ENCODE measurements around the gene GAP43.

Gene GAP43

GRCh38 chr3:115659253-115660220 lies 36.2 kb downstream of the GAP43 start:
- H3K4me2 ChIP-seq (ENCODE audit: insufficient read depth, low read length): peak overlapping the region; percentile 71
- TF ChIP-seq EZH2 (IDR thresholded peaks at IDR 0.05; ENCODE audit: borderline replicate concordance, low read depth, low read length, severe bottlenecking): no peak
- no peak for TF ChIP-seq CTCF (IDR thresholded peaks at IDR 0.05; ENCODE audit: borderline replicate concordance, extremely low read depth, low read length, poor library complexity, severe bottlenecking)
- peak overlapping the region; percentile 87 for H2AFZ ChIP-seq (ENCODE audit: low read depth, low read length)
- no peaks in the 10 kb centered on the region for H3K9me3 ChIP-seq (ENCODE audit: insufficient read depth, low read length, severe bottlenecking)
- no peaks in the 10 kb centered on the region for H3K79me2 ChIP-seq (ENCODE audit: insufficient read depth, low read length)
- H3K27me3 ChIP-seq (ENCODE audit: insufficient read depth, low read length, poor library complexity): peaks cover 10% of the 10 kb centered on the region
- no peak for ATAC-seq (ENCODE audit: insufficient read depth, low read depth)
- no peak overlapping the region for H3K9ac ChIP-seq (ENCODE audit: low read depth, low read length)
- no peak for DNase-seq
- no peak overlapping the region for H3K27ac ChIP-seq (ENCODE audit: low read length)
- no peaks in the 10 kb centered on the region for H3K36me3 ChIP-seq (ENCODE audit: insufficient read depth, low read length)
- H3K4me1 ChIP-seq (ENCODE audit: insufficient read depth, low read length): peaks cover 28% of the 10 kb centered on the region
- H3K4me3 ChIP-seq (ENCODE audit: low read depth in 1 of 2, low read length in 2 of 2): peak overlapping the region in 1 of 2 experiments; percentile 61; a peak in 1 of 4 replicates
- no peaks in the 10 kb centered on the region for H4K20me1 ChIP-seq (ENCODE audit: insufficient read depth, low read length)

- Histone ChIP-seq H3K79me2 (ENCODE audit: insufficient read depth, low read length) (no peaks in the 10 kb centered on the region), H4K20me1 (ENCODE audit: insufficient read depth, low read length) (no peaks in the 10 kb centered on the region), H3K9ac (ENCODE audit: low read depth, low read length) (no peak overlapping the region), H3K4me1 (ENCODE audit: insufficient read depth, low read length) (peaks cover 28% of the 10 kb centered on the region), H3K27ac (ENCODE audit: low read length) (no peak overlapping the region), H2AFZ (ENCODE audit: low read depth, low read length) (no peak overlapping the region), H3K4me2 (ENCODE audit: insufficient read depth, low read length) (no peak overlapping the region), H3K4me3 (ENCODE audit: low read depth in 1 of 2, low read length in 2 of 2) (no peak overlapping the region), H3K36me3 (ENCODE audit: insufficient read depth, low read length) (no peaks in the 10 kb centered on the region), H3K27me3 (ENCODE audit: insufficient read depth, low read length, poor library complexity) (peaks cover 17% of the 10 kb centered on the region), H3K9me3 (ENCODE audit: insufficient read depth, low read length, severe bottlenecking) (no peaks in the 10 kb centered on the region)
- DNase-seq (no peak), ATAC-seq (ENCODE audit: insufficient read depth, low read depth) (no peak)
- TF ChIP-seq CTCF (IDR thresholded peaks at IDR 0.05; ENCODE audit: borderline replicate concordance, extremely low read depth, low read length, poor library complexity, severe bottlenecking): no peak
- TF ChIP-seq EZH2 (IDR thresholded peaks at IDR 0.05; ENCODE audit: borderline replicate concordance, low read depth, low read length, severe bottlenecking): no peak
These were observed 37.5 kb downstream of the GAP43 start for GRCh38 chr3:115660646-115661337.

GRCh38 chr3:115662356-115662755 lies 39.0 kb downstream of the GAP43 start:
- DNase-seq (no peak), ATAC-seq (ENCODE audit: insufficient read depth, low read depth) (no peak)
- Histone ChIP-seq H4K20me1 (ENCODE audit: insufficient read depth, low read length) (no peaks in the 10 kb centered on the region), H2AFZ (ENCODE audit: low read depth, low read length) (no peak overlapping the region), H3K9ac (ENCODE audit: low read depth, low read length) (no peak overlapping the region), H3K4me2 (ENCODE audit: insufficient read depth, low read length) (no peak overlapping the region), H3K27me3 (ENCODE audit: insufficient read depth, low read length, poor library complexity) (peaks cover 20% of the 10 kb centered on the region), H3K4me3 (ENCODE audit: low read depth in 1 of 2, low read length in 2 of 2) (no peak overlapping the region), H3K36me3 (ENCODE audit: insufficient read depth, low read length) (no peaks in the 10 kb centered on the region), H3K4me1 (ENCODE audit: insufficient read depth, low read length) (peaks cover 19% of the 10 kb centered on the region), H3K79me2 (ENCODE audit: insufficient read depth, low read length) (no peaks in the 10 kb centered on the region), H3K27ac (ENCODE audit: low read length) (no peak overlapping the region), H3K9me3 (ENCODE audit: insufficient read depth, low read length, severe bottlenecking) (no peaks in the 10 kb centered on the region)
- TF ChIP-seq EZH2 (IDR thresholded peaks at IDR 0.05; ENCODE audit: borderline replicate concordance, low read depth, low read length, severe bottlenecking) (no peak), CTCF (IDR thresholded peaks at IDR 0.05; ENCODE audit: borderline replicate concordance, extremely low read depth, low read length, poor library complexity, severe bottlenecking) (no peak)
